Transverse colon (tissue), 3 donors: ENCODE results near the gene CDH13.

Source experiments
- POLR2A ChIP-seq: fragments of 450-650 bp; IDR thresholded peaks from one replicate; pipeline ENCODE4 v1.6.1; 2016; ENCODE audit warnings: antibody characterized with exemption, mild to moderate bottlenecking, moderate library complexity
- TF ChIP-seq, protein P1 (sequence below), 5 experiments: fragments of 200-600 bp in 3 of 5; fragments of 450-650 bp in 2 of 5; sonication (generic) in 3 of 5; IDR thresholded peaks; 1 replicate in 2 of 5; 2 replicates in 3 of 5; pipeline ENCODE4 v1.5.1; 2016 to 2017; ENCODE audit warnings: antibody characterized with exemption in 5 of 5, inconsistent platforms in 3 of 5, mild to moderate bottlenecking in 2 of 5, moderate library complexity in 1 of 5

DNA sequence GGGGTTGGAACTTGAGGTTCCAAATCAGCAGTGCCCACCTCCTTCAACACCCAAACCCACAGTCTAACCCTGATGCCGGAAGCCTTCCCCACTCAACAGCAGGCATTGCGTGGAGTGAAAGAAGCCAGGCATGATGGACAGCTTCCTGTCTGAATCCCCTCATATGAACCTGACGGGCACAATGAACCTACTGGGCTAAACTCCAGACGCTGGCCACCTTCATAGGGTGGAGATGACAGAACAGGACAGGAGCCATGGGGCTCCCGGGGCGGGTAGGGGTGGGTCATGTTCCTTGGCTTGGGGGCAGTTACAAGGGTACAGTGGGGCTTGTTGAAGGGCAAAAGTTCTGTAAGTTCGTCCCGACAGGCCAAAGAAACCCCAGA is 1180.5 kb downstream of the CDH13 start:
- no peak for TF ChIP-seq POLR2A
- TF ChIP-seq, protein P1, sequence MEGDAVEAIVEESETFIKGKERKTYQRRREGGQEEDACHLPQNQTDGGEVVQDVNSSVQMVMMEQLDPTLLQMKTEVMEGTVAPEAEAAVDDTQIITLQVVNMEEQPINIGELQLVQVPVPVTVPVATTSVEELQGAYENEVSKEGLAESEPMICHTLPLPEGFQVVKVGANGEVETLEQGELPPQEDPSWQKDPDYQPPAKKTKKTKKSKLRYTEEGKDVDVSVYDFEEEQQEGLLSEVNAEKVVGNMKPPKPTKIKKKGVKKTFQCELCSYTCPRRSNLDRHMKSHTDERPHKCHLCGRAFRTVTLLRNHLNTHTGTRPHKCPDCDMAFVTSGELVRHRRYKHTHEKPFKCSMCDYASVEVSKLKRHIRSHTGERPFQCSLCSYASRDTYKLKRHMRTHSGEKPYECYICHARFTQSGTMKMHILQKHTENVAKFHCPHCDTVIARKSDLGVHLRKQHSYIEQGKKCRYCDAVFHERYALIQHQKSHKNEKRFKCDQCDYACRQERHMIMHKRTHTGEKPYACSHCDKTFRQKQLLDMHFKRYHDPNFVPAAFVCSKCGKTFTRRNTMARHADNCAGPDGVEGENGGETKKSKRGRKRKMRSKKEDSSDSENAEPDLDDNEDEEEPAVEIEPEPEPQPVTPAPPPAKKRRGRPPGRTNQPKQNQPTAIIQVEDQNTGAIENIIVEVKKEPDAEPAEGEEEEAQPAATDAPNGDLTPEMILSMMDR (IDR thresholded peaks at IDR 0.05) = no peak
